ENCODE measurements around the gene TEX50. TPM values are rescaled to one million over a fixed set of nuclear protein-coding genes. Genes with fewer than 3 reads are reported as not detected.

TEX50 gene
- total and polyA plus RNA-seq, 2 donors (not counting 3 experiments of a cell fraction or from before 2014, with no cell fraction given), result not detected

- Histone ChIP-seq H3K4me2 (ENCODE audit: insufficient read depth, low read length) (no peak overlapping the region), H3K4me1 (ENCODE audit: control insufficient read depth, extremely low read depth, insufficient read depth, low read length) (no peaks in the 10 kb centered on the region), H2AFZ (ENCODE audit: low read depth, low read length) (no peak overlapping the region), H3K27ac (ENCODE audit: insufficient read depth, low read depth, low read length) (no peak overlapping the region), H3K36me3 (ENCODE audit: control insufficient read depth in 2 of 2, extremely low read depth in 1 of 2, insufficient read depth in 2 of 2, low read length in 2 of 2) (no peaks in the 10 kb centered on the region), H3K9ac (replicated peaks; ENCODE audit: extremely low read depth, insufficient read depth, low read length) (no peak overlapping the region), H3K79me2 (ENCODE audit: control insufficient read depth, insufficient read depth, low read length) (no peaks in the 10 kb centered on the region), H3K4me3 (replicated peaks in 1 of 3; ENCODE audit: insufficient read depth in 1 of 3, low read depth in 1 of 3, low read length in 3 of 3) (no peak overlapping the region), H3K9me3 (replicated peaks; ENCODE audit: control insufficient read depth, insufficient read depth, low read length) (no peaks in the 10 kb centered on the region), H3K9me1 (replicated peaks; ENCODE audit: control insufficient read depth, extremely low read depth, insufficient read depth, low read length) (no peaks in the 10 kb centered on the region), H3K27me3 (ENCODE audit: control insufficient read depth in 2 of 2, insufficient read depth in 2 of 2, low read length in 2 of 2) (no peaks in the 10 kb centered on the region), H4K20me1 (replicated peaks; ENCODE audit: control insufficient read depth, extremely low read depth, insufficient read depth, low read length) (no peaks in the 10 kb centered on the region)
- intact Hi-C loops (cut with micrococcal nuclease) (no loop called here), dilution Hi-C loops (cut with MboI; ENCODE audit: extremely low pct_ligation_motif_present, low sequenced_read_pairs) (no loop called here)
- TF ChIP-seq, protein P1, sequence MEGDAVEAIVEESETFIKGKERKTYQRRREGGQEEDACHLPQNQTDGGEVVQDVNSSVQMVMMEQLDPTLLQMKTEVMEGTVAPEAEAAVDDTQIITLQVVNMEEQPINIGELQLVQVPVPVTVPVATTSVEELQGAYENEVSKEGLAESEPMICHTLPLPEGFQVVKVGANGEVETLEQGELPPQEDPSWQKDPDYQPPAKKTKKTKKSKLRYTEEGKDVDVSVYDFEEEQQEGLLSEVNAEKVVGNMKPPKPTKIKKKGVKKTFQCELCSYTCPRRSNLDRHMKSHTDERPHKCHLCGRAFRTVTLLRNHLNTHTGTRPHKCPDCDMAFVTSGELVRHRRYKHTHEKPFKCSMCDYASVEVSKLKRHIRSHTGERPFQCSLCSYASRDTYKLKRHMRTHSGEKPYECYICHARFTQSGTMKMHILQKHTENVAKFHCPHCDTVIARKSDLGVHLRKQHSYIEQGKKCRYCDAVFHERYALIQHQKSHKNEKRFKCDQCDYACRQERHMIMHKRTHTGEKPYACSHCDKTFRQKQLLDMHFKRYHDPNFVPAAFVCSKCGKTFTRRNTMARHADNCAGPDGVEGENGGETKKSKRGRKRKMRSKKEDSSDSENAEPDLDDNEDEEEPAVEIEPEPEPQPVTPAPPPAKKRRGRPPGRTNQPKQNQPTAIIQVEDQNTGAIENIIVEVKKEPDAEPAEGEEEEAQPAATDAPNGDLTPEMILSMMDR (IDR thresholded peaks at IDR 0.05; ENCODE audit: extremely low read depth in 1 of 2, insufficient read depth in 1 of 2, low read depth in 1 of 2, low read length in 2 of 2), result no peak
- TF ChIP-seq GATA2 (IDR thresholded peaks at IDR 0.05; ENCODE audit: insufficient read depth, insufficient read length, low read depth, low read length) (no peak), JUN (IDR thresholded peaks at IDR 0.05; ENCODE audit: borderline replicate concordance, insufficient read depth, insufficient read length, low read depth) (no peak), EZH2 (IDR thresholded peaks at IDR 0.05; ENCODE audit: borderline replicate concordance, low read depth, low read length, severe bottlenecking) (no peak), MYC (IDR thresholded peaks at IDR 0.05; ENCODE audit: low read depth, low read length) (no peak), POLR2AphosphoS5 (IDR thresholded peaks at IDR 0.05; ENCODE audit: insufficient read depth, low read depth, low read length) (no peak), POLR2A (IDR thresholded peaks at IDR 0.05; ENCODE audit: low read depth, low read length) (no peak), FOS (IDR thresholded peaks at IDR 0.05; ENCODE audit: borderline replicate concordance, insufficient read depth, low read length) (no peak)
- TF ChIP-seq, protein P2, sequence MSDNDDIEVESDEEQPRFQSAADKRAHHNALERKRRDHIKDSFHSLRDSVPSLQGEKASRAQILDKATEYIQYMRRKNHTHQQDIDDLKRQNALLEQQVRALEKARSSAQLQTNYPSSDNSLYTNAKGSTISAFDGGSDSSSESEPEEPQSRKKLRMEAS (IDR thresholded peaks at IDR 0.05; ENCODE audit: insufficient read depth, insufficient read length), result no peak
- CTCF ChIA-PET, result interaction anchor here (1.1 to 1.3 kb wide), 2 partner anchors 11 to 28 kb away, joined by 4 read pairs; partner anchors contain the start of gene TEX50
- no peak for DNase-seq (ENCODE audit: low read depth, low spot score)
- BruUV-seq (replicated peaks), result no TSS peak
- FAIRE-seq, result no peak
- POLR2A ChIA-PET, result no interaction called here
These were observed 11.5 kb downstream of the TEX50 start for GRCh38 chr1:173646656-173647055.
